PC-3 (cell line): ENCODE results near the gene DIRAS3. TPM values are rescaled to one million over a fixed set of nuclear protein-coding genes. Genes with fewer than 3 reads are reported as not detected.

Experiments
- ATAC-seq: fragments of 200-7000 bp; cut with Tn5 transposase; 2 replicates; pipeline ENCODE4 v1.9.1; 2020; ENCODE audit warnings: mild to moderate bottlenecking, moderate library complexity
- BruUV-seq: library from RNA; stranded (reverse); fragments of 400-500 nt; replicated peaks from 2 replicates; lab custom pipeline; 2021; lab: Mats Ljungman, UMichigan
- CTCF ChIA-PET: fragments of 300-600 bp; sonication (Branson Sonifier 250); formaldehyde crosslinking; loops from one replicate; lab custom pipeline; 2022; ENCODE audit warnings: antibody characterized with exemption; lab: Charles Lee
- POLR2A ChIA-PET: fragments of 300-600 bp; sonication (Branson Sonifier 250); formaldehyde crosslinking; loops from one replicate; lab custom pipeline; 2022; ENCODE audit warnings: antibody characterized with exemption; ENCODE audit not compliant: unreplicated experiment; lab: Charles Lee
- DNase-seq: peaks from one replicate; pipeline ENCODE4 v3.0.0-alpha.2; 2015
- H2AFZ ChIP-seq: fragments of 300-600 bp; sonication (generic); 2 replicates; pipeline ENCODE4 v1.6.0; 2016; ENCODE audit warnings: antibody characterized with exemption, low read length
- H3F3A ChIP-seq: fragments of 300-600 bp; sonication (generic); one replicate; pipeline ENCODE4 v1.6.0; 2017; ENCODE audit warnings: antibody characterized with exemption, low read length, control low read depth, mild to moderate bottlenecking; ENCODE audit not compliant: unreplicated experiment
- H3K27ac ChIP-seq: fragments of 300-600 bp; sonication (generic); 2 replicates; pipeline ENCODE4 v1.5.1; 2016; ENCODE audit warnings: mild to moderate bottlenecking, low read length
- H3K27me3 ChIP-seq: fragments of 300-600 bp; sonication (generic); 2 replicates; pipeline ENCODE4 v1.6.1; 2016; ENCODE audit warnings: low read length, mixed read lengths
- H3K36me3 ChIP-seq: fragments of 300-600 bp; sonication (generic); 2 replicates; pipeline ENCODE4 v1.6.1; 2016; ENCODE audit warnings: low read depth, mixed run types, low read length, mixed read lengths
- H3K4me1 ChIP-seq: fragments of 300-600 bp; sonication (generic); 2 replicates; pipeline ENCODE4 v1.5.1; 2016; ENCODE audit warnings: low read length; ENCODE audit not compliant: insufficient read depth
- H3K4me2 ChIP-seq: fragments of 300-600 bp; sonication (generic); 2 replicates; pipeline ENCODE4 v1.6.0; 2016; ENCODE audit warnings: low read length
- H3K4me3 ChIP-seq: fragments of 300-600 bp; sonication (generic); 2 replicates; pipeline ENCODE4 v1.5.1; 2016; ENCODE audit warnings: mild to moderate bottlenecking, low read length, mixed read lengths
- H3K79me2 ChIP-seq: fragments of 300-600 bp; sonication (generic); 2 replicates; pipeline ENCODE4 v1.6.1; 2017; ENCODE audit warnings: low read length, mixed read lengths
- H3K9ac ChIP-seq: fragments of 300-600 bp; sonication (generic); 2 replicates; pipeline ENCODE4 v1.6.0; 2016; ENCODE audit warnings: mild to moderate bottlenecking, low read length
- H3K9me2 ChIP-seq: fragments of 300-600 bp; sonication (generic); replicated peaks from 2 replicates; pipeline ENCODE4 v1.6.1; 2016; ENCODE audit warnings: mixed run types, low read length, mixed read lengths
- H3K9me3 ChIP-seq: fragments of 300-600 bp; sonication (generic); 2 replicates; pipeline ENCODE4 v1.6.1; 2016; ENCODE audit warnings: low read length, mixed read lengths
- H4K20me1 ChIP-seq: fragments of 300-600 bp; sonication (generic); 2 replicates; pipeline ENCODE4 v1.6.1; 2016; ENCODE audit warnings: low read length, mixed read lengths
- EZH2 ChIP-seq: fragments of 300-600 bp; sonication (generic); IDR thresholded peaks from one replicate; pipeline ENCODE4 v1.6.1; 2017; ENCODE audit warnings: antibody characterized with exemption, mild to moderate bottlenecking, low read length; ENCODE audit not compliant: unreplicated experiment
- EZH2phosphoT487 ChIP-seq: fragments of 300-600 bp; sonication (generic); IDR thresholded peaks from 2 replicates; pipeline ENCODE4 v1.6.1; 2018; ENCODE audit warnings: mild to moderate bottlenecking, antibody characterized with exemption, low read length, borderline replicate concordance
- intact Hi-C: fragments of 100-400 bp; cut with micrococcal nuclease; formaldehyde crosslinking; loops from 2 replicates; pipeline ENCODE4 v1.9.0; 2023
- total RNA-seq: library from RNA; depleted of rRNA; stranded (reverse); fragments of >200 nt; gene quantifications from 2 replicates; pipeline ENCODE4 v1.2.3, GENCODE V29; 2014
- TF ChIP-seq, protein P1 (sequence below): fragments of 300-600 bp; sonication (generic); conservative IDR thresholded peaks from 2 replicates; pipeline ENCODE4 v1.5.1; 2017; ENCODE audit warnings: antibody characterized with exemption, low read depth, mild to moderate bottlenecking, low read length

Gene DIRAS3
- total RNA-seq, 1 experiment from 2014 or later, result not detected

DNA sequence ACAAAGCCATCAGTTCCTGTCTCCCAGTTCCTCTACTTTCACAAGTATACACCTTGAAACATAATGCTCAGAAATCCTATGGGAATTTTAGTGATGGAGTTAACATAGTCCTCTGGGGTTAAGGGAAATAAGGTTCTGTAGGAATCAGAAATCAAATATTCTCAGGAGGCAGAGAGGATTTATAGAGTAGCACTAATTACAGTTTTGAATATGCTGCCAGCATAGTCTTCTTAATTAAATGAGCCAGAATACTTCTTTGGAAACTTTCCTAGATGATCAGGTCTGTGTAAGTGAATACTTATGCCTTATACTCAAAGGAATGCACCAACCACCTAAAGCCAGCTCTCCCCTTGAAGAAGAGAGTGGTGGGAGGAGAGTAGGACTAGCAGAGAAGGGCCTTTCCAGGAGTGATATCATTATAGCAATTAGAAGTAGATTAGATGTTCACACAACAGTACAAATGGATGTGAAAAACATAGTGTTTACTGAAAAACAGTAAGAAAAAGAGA lies 31.4 kb upstream of the DIRAS3 start:
- Histone ChIP-seq H3K27me3 (no peaks in the 10 kb centered on the region), H3K36me3 (no peaks in the 10 kb centered on the region), H3K9me3 (no peaks in the 10 kb centered on the region), H3K27ac (no peak overlapping the region), H3K9me2 (no peaks in the 10 kb centered on the region), H3K79me2 (no peaks in the 10 kb centered on the region), H3K4me3 (no peak overlapping the region), H3K4me2 (no peak overlapping the region), H2AFZ (no peak overlapping the region), H3K9ac (no peak overlapping the region), H3K4me1 (no peaks in the 10 kb centered on the region), H4K20me1 (no peaks in the 10 kb centered on the region), H3F3A (no peaks in the 10 kb centered on the region)
- ChIA-PET POLR2A (no interaction called here), CTCF (no interaction called here)
- no peak for ATAC-seq
- TF ChIP-seq EZH2 (no peak), EZH2phosphoT487 (no peak)
- TF ChIP-seq, protein P1, sequence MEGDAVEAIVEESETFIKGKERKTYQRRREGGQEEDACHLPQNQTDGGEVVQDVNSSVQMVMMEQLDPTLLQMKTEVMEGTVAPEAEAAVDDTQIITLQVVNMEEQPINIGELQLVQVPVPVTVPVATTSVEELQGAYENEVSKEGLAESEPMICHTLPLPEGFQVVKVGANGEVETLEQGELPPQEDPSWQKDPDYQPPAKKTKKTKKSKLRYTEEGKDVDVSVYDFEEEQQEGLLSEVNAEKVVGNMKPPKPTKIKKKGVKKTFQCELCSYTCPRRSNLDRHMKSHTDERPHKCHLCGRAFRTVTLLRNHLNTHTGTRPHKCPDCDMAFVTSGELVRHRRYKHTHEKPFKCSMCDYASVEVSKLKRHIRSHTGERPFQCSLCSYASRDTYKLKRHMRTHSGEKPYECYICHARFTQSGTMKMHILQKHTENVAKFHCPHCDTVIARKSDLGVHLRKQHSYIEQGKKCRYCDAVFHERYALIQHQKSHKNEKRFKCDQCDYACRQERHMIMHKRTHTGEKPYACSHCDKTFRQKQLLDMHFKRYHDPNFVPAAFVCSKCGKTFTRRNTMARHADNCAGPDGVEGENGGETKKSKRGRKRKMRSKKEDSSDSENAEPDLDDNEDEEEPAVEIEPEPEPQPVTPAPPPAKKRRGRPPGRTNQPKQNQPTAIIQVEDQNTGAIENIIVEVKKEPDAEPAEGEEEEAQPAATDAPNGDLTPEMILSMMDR, result no peak
- no peak for DNase-seq
- intact Hi-C loops, result no loop called here
- BruUV-seq, result no TSS peak

DNA sequence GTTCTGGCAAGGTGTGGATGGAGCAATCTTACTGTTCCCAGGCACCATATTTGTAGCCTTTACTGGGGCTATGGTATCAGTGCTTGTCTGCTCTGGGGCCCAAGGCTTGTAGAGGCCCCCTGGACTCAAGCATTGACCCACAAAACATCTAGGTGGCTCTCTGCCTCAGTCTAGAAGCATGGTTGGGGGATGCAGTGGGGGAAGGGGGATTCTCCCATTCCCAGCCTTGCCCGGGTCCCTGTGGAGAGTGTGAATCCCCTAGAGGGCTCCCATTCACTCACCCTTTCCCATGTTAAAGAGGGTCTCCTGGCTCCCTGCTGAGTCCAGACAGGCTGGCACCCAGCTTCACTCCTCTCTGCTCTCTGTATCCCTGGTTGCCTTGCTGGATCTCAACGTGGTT lies 28.2 kb upstream of the DIRAS3 start:
- TF ChIP-seq, protein P1, result no peak
- TF ChIP-seq EZH2, result no peak
- TF ChIP-seq EZH2phosphoT487, result no peak
- no peaks in the 10 kb centered on the region for H3F3A ChIP-seq

DNA sequence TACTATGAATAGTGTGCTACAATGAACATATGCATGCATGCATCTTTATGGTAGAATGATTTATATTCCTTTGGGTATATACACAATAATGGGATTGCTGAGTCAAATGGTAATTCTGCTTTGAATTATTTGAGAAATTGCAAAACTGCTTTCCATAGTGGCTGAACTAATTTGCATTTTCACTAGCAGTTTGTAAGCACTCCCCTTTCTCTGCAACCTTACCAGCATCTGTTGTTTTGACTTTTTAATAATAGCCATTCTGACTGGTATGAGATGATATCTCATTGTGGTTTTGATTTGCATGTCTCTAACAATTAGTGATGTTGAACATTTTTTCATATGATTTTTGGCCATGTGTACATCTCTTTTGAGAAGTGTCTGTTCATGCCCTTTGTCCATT lies 24.0 kb upstream of the DIRAS3 start:
- H3K9ac ChIP-seq, result no peak overlapping the region
- no TSS peak for BruUV-seq
- no peaks in the 10 kb centered on the region for H3K4me1 ChIP-seq
- no peaks in the 10 kb centered on the region for H3K36me3 ChIP-seq
- H3K4me2 ChIP-seq, result no peak overlapping the region
- no peak overlapping the region for H2AFZ ChIP-seq
- H3K9me2 ChIP-seq, result no peaks in the 10 kb centered on the region
- H3K79me2 ChIP-seq, result no peaks in the 10 kb centered on the region
- H3F3A ChIP-seq, result no peaks in the 10 kb centered on the region
- POLR2A ChIA-PET, result no interaction called here
- H3K27ac ChIP-seq, result no peak overlapping the region
- no peak for DNase-seq
- no peaks in the 10 kb centered on the region for H3K27me3 ChIP-seq
- no peaks in the 10 kb centered on the region for H3K9me3 ChIP-seq
- TF ChIP-seq EZH2phosphoT487 (no peak), EZH2 (no peak)
- TF ChIP-seq, protein P1, result no peak
- CTCF ChIA-PET, result no interaction called here
- no peak overlapping the region for H3K4me3 ChIP-seq
- ATAC-seq, result no peak
- H4K20me1 ChIP-seq, result no peaks in the 10 kb centered on the region
- intact Hi-C loops, result no loop called here

More for the DNA sequence above, 28.2 kb upstream of the DIRAS3 start:
- Histone ChIP-seq H3K9me2 (no peaks in the 10 kb centered on the region), H3K4me2 (no peak overlapping the region), H3K4me3 (no peak overlapping the region), H3K27ac (no peak overlapping the region), H4K20me1 (no peaks in the 10 kb centered on the region), H2AFZ (no peak overlapping the region), H3K4me1 (no peaks in the 10 kb centered on the region), H3K79me2 (no peaks in the 10 kb centered on the region), H3K9ac (no peak overlapping the region), H3K27me3 (no peaks in the 10 kb centered on the region), H3K36me3 (no peaks in the 10 kb centered on the region), H3K9me3 (no peaks in the 10 kb centered on the region)
- intact Hi-C loops, result no loop called here
- no peak for ATAC-seq
- no peak for DNase-seq
- BruUV-seq, result no TSS peak
- POLR2A ChIA-PET, result no interaction called here
- CTCF ChIA-PET, result no interaction called here
